SH-SY5Y (cell line): ENCODE data around the gene OR4C11.

ENCODE experiments used
- GATA2 ChIP-seq: IDR thresholded peaks from 2 replicates; pipeline ENCODE4 v1.6.1; 2011; ENCODE audit warnings: mild to moderate bottlenecking, low read depth, low read length
- GATA3 ChIP-seq: IDR thresholded peaks from 2 replicates; pipeline ENCODE4 v1.6.1; 2011; ENCODE audit warnings: low read depth, mild to moderate bottlenecking, low read length, moderate library complexity

DNA sequence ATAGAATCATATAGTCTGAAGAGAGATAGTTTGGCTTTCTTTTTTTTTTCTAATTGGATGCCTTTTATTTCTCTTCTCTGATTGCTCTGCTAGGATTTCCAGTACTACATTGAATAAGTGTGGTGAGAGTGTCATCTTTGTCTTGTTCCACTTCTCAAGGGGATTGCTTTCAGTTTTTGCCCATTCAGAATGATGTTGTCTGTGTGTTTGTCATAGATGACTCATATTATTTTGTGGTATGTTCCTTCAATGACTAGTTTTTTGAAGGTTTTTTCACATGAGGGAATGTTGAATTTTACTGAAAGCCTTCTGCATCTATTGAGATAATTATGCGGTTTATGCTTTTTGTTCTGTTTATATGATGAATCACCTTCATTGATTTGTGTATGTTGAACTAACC, 17.1 kb upstream of the OR4C11 start:
- no peak for TF ChIP-seq GATA2
- no peak for TF ChIP-seq GATA3
